HG03095 (cell line): ENCODE results near the gene NPSR1.
"Not testable (repeated sequence)": the region's sequence is repeated elsewhere in the genome, so short reads cannot be mapped to it uniquely, and the experiment has no call there.

ENCODE experiments used
- ATAC-seq: cut with Tn5 transposase; IDR thresholded peaks from one replicate; pipeline ENCODE4 v1.9.1; 2021; ENCODE audit warnings: moderate library complexity; ENCODE audit not compliant: unreplicated experiment

NPSR1 gene

GRCh38 chr7:34657632-34658268 lies at the start of gene NPSR1:
TSS of gene NPSR1 (plus strand) at chr7:34658218. CDS start at chr7:34658413, 195 bp downstream.
- no peak for ATAC-seq

- no peak for ATAC-seq
These were observed 45.4 kb upstream of the NPSR1 start for GRCh38 chr7:34612661-34613060.

- no peak for ATAC-seq
These were observed 37.6 kb upstream of the NPSR1 start for GRCh38 chr7:34620425-34620824.

GRCh38 chr7:34622182-34622581 lies 35.8 kb upstream of the NPSR1 start:
- ATAC-seq, result no peak

GRCh38 chr7:34622771-34623250 lies 35.2 kb upstream of the NPSR1 start:
- no peak for ATAC-seq

GRCh38 chr7:34628618-34629017 lies 29.4 kb upstream of the NPSR1 start:
- not testable (repeated sequence) for ATAC-seq

GRCh38 chr7:34652809-34653208 lies 5.2 kb upstream of the NPSR1 start:
- ATAC-seq, result no peak

GRCh38 chr7:34653787-34654186 lies 4.2 kb upstream of the NPSR1 start:
- no peak for ATAC-seq

- no peak for ATAC-seq
These were observed 2.6 kb upstream of the NPSR1 start for GRCh38 chr7:34655384-34655783.

GRCh38 chr7:34656041-34656440 lies 2.0 kb upstream of the NPSR1 start:
- no peak for ATAC-seq

GRCh38 chr7:34659472-34660075 lies 1.6 kb downstream of the NPSR1 start:
- no peak for ATAC-seq

- no peak for ATAC-seq
These were observed 4.2 kb downstream of the NPSR1 start for GRCh38 chr7:34662058-34662708.

GRCh38 chr7:34664755-34665154 lies 6.7 kb downstream of the NPSR1 start:
- no peak for ATAC-seq

- ATAC-seq, result no peak
These were observed 14.4 kb downstream of the NPSR1 start for GRCh38 chr7:34672430-34672829.

- no peak for ATAC-seq
These were observed 15.0 kb downstream of the NPSR1 start for GRCh38 chr7:34673066-34673465.

GRCh38 chr7:34675749-34676374 lies 17.8 kb downstream of the NPSR1 start:
- no peak for ATAC-seq

- ATAC-seq, result no peak
These were observed 19.5 kb downstream of the NPSR1 start for GRCh38 chr7:34677491-34677890.

- ATAC-seq, result no peak
These were observed 29.5 kb downstream of the NPSR1 start for GRCh38 chr7:34687529-34687928.

- no peak for ATAC-seq
These were observed 38.4 kb downstream of the NPSR1 start for GRCh38 chr7:34696415-34696814.

- no peak for ATAC-seq
These were observed 51.8 kb downstream of the NPSR1 start for GRCh38 chr7:34709771-34710170.

GRCh38 chr7:34718867-34719266 lies 60.8 kb downstream of the NPSR1 start:
- no peak for ATAC-seq

- no peak for ATAC-seq
These were observed 61.6 kb downstream of the NPSR1 start for GRCh38 chr7:34719636-34720035.
